Germinal center (tissue), 1 donor: ENCODE data around the gene PAMR1.
A peak's percentile ranks its signal among the peaks of the same experiment; 100 is the strongest.
"Not testable (repeated sequence)": the region's sequence is repeated elsewhere in the genome, so short reads cannot be mapped to it uniquely, and the experiment has no call there.

Experiments
- DNase-seq: peaks from one replicate; pipeline ENCODE4 v3.0.0; 2012; ENCODE audit warnings: mixed read lengths, low spot score

The PAMR1 gene, protein sequence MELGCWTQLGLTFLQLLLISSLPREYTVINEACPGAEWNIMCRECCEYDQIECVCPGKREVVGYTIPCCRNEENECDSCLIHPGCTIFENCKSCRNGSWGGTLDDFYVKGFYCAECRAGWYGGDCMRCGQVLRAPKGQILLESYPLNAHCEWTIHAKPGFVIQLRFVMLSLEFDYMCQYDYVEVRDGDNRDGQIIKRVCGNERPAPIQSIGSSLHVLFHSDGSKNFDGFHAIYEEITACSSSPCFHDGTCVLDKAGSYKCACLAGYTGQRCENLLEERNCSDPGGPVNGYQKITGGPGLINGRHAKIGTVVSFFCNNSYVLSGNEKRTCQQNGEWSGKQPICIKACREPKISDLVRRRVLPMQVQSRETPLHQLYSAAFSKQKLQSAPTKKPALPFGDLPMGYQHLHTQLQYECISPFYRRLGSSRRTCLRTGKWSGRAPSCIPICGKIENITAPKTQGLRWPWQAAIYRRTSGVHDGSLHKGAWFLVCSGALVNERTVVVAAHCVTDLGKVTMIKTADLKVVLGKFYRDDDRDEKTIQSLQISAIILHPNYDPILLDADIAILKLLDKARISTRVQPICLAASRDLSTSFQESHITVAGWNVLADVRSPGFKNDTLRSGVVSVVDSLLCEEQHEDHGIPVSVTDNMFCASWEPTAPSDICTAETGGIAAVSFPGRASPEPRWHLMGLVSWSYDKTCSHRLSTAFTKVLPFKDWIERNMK

DNA sequence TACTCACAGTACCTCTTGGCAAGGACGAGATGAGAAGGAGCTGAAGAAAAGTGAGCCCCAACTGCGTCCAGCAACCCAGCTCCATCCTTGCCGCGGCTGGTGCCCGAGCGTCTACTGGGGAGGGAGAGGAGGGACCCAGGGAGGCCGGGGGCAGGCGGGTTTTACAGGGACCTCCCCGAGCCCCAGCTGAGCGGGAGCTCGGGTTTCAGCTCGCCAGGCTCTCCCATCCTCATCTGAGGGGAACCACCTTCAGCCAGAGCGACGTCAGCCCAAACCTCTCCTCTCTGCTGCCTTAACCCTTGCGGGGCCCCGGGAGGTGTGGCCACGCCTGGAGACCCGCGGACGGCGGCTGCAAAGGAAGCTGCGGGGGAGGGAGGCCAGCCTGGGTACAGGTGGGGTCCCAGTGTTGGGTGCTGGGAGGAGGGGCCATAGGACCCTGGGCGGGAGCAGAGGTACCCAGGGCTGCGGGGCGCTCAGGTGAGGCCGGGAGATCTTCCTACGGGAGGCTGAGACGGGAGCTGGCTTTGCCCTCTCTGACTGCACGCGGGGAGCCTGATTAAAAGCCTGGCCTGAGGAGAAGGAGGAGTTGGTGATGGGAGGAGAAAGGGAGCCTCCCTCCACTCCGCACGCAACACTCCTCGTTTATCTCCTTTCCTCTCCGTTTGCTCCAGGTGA lies at the start of gene PAMR1:
Gene PAMR1 (minus strand): TSS at position 116 of the 675 bp plus-strand sequence. CDS start 31 bp downstream, at position 85.
- no peak for DNase-seq

DNA sequence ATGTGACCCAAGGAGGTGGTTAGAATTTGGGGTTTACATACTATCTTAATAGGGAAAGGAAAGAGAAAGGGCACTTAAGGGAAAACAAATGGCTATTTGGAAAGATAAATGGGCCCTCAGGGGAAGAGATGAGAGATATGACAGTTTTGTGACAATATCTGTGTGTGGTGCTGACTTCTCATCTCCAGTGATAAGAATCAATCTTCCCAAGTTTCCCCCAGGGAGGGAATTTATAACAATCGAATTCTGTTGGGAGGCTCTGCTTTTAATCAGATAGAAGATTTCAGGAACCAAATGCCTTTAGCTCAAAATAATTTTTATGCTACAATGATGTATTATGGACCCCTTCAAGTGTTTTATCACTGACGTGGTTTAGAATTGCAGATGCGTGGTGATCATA lies 46.3 kb upstream of the PAMR1 start:
- DNase-seq = no peak

DNA sequence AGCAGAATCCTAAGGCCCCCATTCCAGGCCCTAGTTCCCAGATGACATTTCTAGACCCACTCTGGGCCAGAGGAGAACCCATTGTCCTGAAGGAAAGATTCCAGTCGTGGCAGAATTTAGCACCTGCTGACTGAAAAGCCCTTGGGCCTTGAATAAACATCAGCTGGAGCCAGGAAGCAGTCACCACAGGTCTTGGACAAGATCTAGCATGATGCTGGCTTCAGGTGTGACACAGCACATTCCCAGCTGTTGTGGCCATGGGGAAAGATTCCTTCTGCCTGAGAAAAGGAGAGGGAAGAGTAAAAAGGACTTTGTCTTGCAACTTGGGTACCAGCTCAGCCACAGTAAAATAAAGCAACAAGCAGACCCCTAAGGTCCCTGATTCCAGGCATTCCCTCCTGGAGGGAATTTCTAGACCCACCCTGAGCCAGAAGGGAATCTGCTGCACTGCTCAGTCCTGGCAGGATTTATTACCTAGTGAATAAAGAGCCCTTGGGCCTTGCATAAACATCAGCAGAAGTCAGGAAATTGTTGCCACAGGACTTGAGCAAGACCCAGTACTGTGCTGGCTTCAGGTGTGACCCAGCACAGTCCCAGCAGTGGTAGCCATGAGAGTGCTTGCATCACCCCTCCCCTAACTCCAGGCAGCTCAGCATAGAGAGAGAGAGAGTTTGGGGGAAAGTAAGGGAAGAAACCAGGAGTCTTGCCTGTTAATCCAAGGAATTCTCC lies 42.5 kb upstream of the PAMR1 start:
- no peak for DNase-seq

DNA sequence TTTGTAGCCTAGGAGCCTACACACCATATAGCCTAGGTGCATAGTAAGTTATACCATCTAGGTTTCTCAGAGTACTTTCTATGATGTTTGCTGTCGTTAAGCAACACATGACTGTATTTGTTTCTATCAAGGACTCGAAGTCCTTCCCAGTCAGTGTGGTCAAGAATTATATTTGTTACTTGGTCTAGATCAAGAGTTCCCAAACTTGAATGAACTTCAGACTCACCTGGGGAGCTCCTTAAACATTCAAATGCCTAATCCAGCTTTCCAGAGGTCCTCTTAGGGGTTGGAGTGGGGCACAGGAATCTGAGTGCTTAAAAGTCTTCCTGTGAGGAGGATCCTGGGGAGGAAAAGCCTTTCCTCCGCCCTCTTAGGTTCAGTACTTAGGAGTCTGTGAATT lies 41.5 kb upstream of the PAMR1 start:
- no peak for DNase-seq

DNA sequence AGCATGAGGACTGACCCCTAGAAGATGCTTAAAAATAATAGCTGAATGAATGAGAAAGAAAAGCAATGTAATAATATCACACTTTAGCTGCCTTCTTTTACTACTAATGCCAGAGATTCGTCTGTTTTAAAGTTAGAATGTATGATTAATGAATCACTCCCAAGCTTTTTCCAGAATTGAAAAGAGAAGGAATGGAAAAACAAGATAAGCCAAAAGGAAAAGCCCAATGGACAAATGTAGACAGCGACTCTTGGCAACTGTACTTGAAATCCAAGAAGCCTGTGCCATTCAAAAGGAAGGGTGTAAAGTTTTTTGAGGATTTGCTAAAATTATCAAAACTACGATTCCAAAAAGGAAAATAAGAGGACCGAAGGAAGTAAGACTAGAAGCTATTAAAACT lies 40.8 kb upstream of the PAMR1 start:
- DNase-seq = no peak

DNA sequence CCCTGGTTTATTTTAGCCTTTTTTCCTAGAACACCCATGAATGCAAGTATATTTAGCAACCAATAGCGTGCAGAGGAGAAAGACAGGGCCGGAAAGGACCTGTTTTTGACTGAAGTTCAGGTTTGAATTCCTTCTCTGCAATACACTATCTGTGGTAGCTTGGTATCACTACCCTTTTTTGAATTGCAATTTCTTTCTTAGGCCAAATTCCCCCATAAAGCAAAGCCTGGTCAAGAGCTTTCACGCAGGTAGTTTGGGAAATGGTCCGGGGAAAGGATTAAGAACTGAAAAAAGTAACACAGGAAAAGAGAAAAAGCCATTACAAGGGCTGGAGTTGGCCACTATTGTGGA lies 38.8 kb upstream of the PAMR1 start:
- no peak for DNase-seq

DNA sequence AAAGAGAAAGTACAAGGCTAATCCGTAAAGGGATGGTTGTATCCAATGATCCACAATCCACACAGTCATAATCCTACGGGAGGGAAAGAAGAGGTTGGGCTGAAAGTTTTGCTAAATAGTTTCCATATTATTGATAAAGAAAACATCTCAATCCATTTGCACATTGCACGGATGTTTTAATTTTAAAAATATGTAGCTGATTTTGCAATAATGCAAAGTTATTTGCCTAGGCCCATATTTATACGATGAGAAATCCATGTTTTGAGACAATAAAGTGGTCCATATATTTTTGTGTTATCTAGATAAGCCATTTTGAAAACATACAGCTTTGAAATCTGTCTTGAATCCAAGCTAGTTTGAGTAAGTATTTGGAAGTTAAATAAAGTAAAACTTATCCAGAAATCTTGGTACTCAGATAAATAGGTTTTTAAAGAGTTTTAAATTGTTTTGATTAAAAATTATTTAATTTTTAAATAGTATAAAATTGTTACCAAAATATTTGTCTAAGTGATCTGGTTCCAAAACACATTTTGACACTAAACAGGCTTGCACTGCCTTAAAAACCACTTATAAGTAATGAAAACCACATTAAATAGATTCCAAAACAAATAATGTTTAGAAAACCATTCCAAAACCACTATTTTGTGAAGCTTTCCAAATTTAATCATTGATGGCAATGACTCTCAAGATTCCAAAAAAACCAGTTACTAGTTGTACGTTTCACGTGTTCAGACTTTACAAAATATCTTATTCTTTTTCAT lies 38.2 kb upstream of the PAMR1 start:
- DNase-seq = no peak

DNA sequence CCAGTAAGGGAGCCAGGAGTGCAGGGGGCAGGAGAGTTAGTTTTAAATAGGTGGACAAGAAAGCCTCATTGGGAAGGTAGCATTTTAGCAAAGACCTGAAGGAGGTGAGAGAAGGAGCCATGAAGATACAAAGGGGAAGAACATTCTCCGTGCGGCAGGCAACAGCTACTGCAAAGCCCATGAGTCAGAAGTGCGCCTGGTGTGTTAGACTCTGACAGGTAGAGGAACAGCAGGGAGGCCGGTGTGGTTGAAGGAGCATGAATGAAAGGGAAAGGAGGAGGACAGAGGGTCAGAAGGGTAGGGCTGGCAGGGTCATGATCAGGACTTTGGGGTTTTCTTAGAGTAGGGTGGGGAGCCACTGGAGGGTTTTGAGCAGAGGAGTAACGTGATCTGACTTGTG lies 34.5 kb upstream of the PAMR1 start:
- no peak for DNase-seq

DNA sequence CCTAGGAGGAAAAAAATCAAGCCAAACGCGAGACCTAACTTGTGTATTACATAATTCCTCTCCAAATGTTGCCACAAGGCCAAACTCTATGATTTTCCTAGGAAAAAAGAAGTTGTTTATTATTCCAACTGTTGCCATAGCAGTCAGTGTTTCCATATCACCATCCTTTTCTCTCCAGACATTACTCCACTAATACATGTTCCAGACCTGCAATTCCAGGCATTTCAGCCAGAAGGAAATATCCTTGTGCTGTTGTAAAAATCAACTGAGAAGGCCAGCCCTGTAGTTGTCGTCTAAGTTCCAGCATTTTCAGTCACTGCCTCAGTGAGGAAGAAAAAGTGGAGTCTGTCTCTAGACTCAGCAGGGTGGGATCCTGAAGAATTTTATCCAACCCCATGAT lies 33.1 kb upstream of the PAMR1 start:
- DNase-seq = no peak

DNA sequence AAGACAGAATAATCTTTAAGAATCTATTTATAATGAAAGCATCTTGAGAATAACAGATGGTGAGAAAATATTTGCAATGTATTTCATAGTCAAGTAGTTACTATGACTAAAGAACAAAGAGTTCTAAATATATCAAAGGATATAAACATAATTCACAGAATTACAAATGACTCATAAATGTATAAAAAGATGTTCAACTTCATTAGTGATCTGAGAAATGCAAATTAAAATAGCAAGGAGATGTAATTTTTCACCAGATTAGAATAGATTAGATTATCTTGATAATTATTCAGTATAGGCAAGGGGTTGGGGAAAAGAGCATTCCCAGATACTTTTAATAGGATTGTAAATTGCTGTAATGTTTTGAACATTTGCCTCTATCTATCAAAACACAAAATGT lies 30.1 kb upstream of the PAMR1 start:
- no peak for DNase-seq

DNA sequence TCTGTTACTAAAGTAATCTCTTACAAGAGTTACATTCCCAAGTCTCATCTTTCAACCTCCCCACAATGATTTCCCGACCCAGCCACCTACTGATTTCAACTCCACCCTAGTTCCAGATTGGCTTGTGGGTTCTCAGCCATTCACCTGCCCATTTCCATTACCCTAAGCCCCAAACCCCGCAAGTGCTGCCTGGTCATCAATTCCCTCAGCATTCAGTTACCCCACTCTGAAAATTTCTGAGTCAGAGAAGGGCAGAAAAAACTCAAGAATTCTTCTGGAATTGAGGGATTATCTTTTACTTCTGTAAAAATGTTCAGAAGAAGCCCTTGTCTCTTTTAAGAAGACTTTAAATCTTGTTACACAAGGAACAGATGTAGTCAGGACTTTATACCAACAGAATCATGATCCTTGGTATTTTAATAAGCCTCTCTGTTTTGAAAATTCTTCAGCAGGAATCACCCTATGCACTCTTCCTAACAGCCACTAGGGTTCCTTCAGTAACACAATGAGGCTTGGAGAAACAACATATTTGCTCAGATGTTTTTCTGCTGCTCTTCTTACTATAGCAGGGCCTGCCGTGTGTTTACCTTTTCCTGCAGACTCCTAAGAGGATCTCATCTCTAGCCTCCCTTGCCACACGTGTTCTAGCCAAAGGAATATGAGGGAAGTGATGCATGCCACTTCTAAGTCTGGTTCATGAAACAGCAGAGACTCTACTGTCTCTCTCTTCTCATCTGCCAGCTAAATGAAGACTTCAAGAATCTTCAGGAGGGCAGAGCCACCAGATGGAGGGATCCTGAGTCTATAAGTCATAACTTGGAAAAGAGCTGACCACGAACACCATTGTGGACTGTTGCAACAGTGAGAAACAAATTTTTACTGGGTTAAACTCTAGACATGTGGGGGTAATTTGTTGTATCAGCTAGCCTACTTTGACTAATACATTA lies 29.3 kb upstream of the PAMR1 start:
- DNase-seq = no peak

DNA sequence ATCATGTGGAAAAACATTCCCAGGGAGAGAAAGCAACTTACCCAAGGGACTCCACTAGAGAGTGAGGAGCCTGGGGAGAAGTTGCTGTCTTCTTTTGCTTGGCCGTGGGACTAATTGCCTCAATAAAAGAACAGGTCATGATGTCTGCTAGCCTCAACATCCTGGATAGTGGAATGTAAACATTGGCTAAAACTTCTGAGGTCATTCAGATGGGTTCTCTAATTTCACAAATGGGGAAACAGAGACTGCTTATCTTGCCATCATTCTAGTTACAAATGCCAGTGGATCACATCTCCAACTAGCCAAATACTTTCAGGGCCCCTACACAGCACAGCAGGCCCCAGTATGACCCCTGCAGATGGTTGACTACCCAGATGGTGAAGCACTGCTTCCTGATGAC lies 28.4 kb upstream of the PAMR1 start:
- no peak for DNase-seq

DNA sequence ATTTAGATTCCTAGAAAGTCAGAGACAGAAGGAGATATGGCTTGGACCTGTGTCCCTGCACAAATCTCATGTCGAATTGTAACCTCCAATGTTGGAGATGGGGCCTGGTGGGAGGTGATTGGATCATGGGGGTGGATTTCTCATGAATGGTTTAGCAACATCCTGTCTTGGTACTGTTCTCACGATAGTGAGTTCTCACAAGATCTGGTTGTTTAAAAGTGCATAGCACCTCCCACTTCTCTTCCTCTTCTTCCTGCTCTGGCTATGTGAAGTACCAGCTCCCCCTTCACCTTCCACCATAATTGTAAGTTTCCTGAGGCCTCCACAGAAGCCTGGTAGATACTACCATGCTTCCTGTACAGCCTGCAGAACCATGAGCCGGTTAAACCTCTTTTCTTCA lies 27.6 kb upstream of the PAMR1 start:
- no peak for DNase-seq

DNA sequence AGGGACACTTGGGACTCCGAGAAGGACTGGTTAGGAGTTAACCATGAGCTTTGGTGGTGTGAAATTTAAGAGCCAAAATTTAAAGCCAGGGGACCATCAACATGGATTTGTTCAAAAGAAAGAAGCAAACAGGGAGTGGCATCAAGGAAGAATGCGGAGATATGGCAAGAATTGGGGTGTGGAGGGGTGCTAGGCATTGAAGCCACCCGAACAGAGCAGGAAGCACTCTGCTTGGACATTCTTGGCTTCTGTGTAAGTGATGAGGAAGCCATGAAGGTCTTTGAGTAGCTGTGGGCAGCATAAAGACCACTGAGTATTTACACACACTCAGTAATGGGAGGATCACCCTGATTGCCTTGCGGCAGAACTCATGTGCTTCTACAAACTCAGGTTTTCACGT lies 27.2 kb upstream of the PAMR1 start:
- no peak for DNase-seq

DNA sequence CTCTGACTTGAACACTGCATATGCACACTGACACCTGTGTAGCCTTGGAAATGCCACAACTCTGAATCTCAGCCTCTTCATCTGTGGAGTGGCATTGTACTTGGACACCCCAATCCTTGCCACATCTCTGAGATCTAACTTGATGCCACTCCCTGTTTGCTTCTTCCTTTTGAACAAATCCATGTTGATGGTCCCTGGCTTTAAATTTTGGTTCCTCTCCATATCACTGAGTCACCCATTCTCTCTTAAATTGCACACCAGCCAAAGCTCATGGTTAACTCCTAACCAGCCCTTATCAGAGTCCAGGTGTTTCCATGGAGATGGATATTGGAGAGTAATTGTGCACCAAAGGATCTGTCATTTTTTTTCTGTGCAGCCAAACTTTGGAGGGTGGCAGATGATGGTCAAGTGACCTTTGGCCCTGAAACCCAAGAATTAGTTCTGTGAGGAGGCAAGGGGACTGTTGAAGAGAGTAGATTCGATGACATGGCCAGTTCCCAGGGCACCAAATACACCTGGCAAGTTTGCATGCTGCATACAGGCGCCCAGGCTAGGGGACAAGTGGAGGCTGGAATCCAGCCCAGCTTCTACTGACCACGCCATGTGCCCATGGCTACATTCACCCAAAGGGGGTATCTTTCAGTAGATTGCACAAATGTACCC lies 25.1 kb upstream of the PAMR1 start:
- DNase-seq = no peak

DNA sequence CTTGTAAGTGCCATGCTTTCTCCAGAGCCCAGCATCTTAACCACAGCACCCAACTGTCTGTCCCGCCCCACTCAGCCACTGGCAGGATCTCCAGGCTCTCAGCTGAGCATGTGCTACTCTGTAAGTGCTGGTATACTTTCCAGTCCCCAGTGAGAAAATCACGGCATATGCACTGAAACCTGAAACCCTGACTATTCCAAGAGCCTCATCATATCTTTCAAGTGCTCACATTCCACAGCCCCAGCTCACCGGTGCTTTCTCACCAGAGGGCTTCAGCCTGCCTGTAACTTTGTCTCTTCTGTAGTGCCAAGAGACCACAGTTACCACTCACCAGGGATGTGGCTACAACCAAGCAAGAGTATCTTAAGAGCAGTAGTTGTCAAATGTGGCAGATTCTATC lies 24.4 kb upstream of the PAMR1 start:
- no peak for DNase-seq

DNA sequence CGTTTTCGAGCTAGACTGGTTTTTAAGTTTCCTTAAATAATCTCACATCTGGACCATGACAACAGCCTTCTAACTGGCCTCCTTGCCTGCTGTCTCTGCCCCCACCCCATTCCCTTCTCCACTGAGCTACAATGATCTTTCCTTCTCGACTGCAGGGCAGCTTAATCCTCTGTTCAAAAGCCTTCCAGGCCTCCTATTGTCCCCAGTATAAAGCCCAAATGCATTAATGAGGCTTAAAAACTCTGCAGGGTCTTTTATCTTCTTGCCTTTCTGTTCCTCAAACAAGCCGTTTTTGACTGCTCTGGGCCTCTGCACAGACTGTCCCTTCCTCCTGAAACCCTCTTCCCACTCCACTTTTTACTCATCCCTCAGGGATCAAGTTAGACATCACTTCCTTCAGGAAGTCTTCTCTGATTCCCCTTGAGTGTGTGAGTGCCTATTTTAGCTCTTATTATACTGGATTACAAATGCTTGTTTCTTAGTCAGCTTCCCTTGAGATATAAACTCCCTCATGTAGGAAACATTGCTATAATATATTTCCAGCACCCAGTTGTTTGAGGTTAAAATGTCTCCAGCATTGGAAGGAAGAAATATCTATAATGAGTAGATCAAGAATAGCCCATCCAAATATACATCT lies 23.6 kb upstream of the PAMR1 start:
- no peak for DNase-seq

DNA sequence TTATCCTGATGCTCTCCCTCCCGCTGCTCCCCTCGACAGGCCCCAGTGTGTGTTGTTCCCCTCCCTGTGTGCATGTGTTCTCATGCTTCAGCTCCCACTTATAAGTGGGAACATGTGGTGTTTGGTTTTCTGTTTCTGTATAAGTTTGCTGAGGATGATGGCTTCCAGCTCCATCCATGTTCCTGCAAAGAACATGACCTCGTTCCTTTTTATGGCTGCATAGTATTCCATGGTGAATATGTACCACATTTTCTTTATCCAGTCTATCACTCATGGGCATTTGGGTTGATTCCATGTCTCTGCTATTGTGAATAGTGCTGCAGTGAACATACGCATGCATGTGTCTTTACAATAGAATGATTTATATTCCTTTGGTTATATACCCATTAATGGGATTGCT lies 22.6 kb upstream of the PAMR1 start:
- not testable (repeated sequence) for DNase-seq

DNA sequence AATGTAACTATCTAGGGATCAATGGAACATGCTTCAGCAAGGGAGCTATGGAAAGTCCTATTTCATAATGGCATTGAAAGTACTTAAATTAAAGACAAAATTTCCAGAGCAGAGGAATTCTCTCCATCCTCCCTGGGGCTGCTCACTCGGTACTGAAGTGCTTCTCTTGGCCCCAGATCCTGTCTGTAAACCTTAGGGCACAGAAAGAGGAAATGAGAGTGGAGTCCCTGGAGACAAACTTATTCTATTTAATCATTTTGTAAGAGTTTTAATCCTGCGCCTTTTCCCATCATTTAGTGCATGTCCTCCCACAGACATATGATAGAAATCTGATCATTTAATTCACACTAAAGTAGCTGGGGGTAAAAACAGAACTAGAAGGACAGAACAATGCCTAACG lies 20.9 kb upstream of the PAMR1 start:
- peak; percentile 15 for DNase-seq
